ENCODE data around the gene ERH. TPM values are rescaled to one million over a fixed set of nuclear protein-coding genes. Genes with fewer than 3 reads are reported as not detected.

Gene ERH
- total and polyA plus RNA-seq, 2 donors (not counting 3 experiments of a cell fraction or from before 2014, with no cell fraction given) = 157 to 263 TPM

DNA sequence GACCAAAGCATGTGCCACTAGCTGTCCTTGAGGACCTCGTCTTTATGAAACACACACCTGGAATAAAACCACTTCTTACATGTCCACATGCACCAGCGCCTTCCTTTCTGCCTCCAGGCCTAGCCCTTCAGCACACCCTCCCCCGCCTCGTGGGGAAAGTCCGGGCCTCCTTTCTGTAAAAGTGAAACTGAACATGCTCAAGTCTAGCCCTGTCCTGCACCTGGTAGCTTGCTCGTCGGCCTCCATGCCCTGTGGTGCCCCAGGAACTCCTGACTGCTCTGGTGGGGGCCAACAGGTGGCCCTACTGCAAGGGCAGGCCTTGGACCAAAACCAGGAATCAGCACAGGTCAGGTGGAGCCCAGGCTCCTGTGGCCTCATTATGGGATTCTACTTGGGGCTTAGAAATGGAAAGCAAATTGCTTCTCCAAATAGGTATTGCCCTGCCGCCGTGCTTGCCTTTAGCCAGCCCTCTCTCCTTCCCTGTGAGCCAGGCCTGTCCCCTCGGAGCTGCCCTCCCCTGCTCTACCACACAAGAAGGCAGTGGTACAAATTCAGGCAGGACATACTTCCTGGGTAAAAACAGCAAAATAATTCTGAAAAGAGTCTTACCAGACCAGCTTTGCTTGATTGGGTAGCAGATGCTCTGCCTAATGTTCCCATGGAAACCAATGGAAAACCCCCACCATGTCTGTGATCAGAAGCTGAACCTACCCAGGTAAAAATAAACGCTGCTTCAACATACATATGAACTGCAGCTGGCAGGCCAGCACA, 43.5 kb downstream of the ERH start:
- Histone ChIP-seq H2AFZ (ENCODE audit: low read depth, low read length) (no peak overlapping the region), H3K36me3 (ENCODE audit: control insufficient read depth in 2 of 2, extremely low read depth in 1 of 2, insufficient read depth in 2 of 2, low read length in 2 of 2) (no peaks in the 10 kb centered on the region), H3K9me3 (replicated peaks; ENCODE audit: control insufficient read depth, insufficient read depth, low read length) (no peaks in the 10 kb centered on the region), H3K4me2 (ENCODE audit: insufficient read depth, low read length) (no peak overlapping the region), H3K9me1 (replicated peaks; ENCODE audit: control insufficient read depth, extremely low read depth, insufficient read depth, low read length) (no peaks in the 10 kb centered on the region), H3K9ac (replicated peaks; ENCODE audit: extremely low read depth, insufficient read depth, low read length) (no peak overlapping the region), H3K27ac (ENCODE audit: insufficient read depth, low read depth, low read length) (no peak overlapping the region), H3K4me3 (replicated peaks in 1 of 3; ENCODE audit: insufficient read depth in 1 of 3, low read depth in 1 of 3, low read length in 3 of 3) (no peak overlapping the region), H4K20me1 (replicated peaks; ENCODE audit: control insufficient read depth, extremely low read depth, insufficient read depth, low read length) (no peaks in the 10 kb centered on the region), H3K27me3 (ENCODE audit: control insufficient read depth in 2 of 2, insufficient read depth in 2 of 2, low read length in 2 of 2) (peaks cover 0 to 5% of the 10 kb centered on the region in 2 experiments), H3K4me1 (ENCODE audit: control insufficient read depth, extremely low read depth, insufficient read depth, low read length) (no peaks in the 10 kb centered on the region), H3K79me2 (ENCODE audit: control insufficient read depth, insufficient read depth, low read length) (no peaks in the 10 kb centered on the region)
- ChIA-PET CTCF (no interaction called here), POLR2A (no interaction called here)
- intact Hi-C loops (cut with micrococcal nuclease) = no loop called here
- dilution Hi-C loops (cut with MboI; ENCODE audit: extremely low pct_ligation_motif_present, low sequenced_read_pairs) = no loop called here
- no peak for FAIRE-seq
- TF ChIP-seq GATA2 (IDR thresholded peaks at IDR 0.05; ENCODE audit: insufficient read depth, insufficient read length, low read depth, low read length) = no peak
- no peak for TF ChIP-seq EZH2 (IDR thresholded peaks at IDR 0.05; ENCODE audit: borderline replicate concordance, low read depth, low read length, severe bottlenecking)
- no peak for TF ChIP-seq FOS (IDR thresholded peaks at IDR 0.05; ENCODE audit: borderline replicate concordance, insufficient read depth, low read length)
- TF ChIP-seq JUN (IDR thresholded peaks at IDR 0.05; ENCODE audit: borderline replicate concordance, insufficient read depth, insufficient read length, low read depth) = no peak
- TF ChIP-seq POLR2A (IDR thresholded peaks at IDR 0.05; ENCODE audit: low read depth, low read length) = no peak
- TF ChIP-seq, protein P1, sequence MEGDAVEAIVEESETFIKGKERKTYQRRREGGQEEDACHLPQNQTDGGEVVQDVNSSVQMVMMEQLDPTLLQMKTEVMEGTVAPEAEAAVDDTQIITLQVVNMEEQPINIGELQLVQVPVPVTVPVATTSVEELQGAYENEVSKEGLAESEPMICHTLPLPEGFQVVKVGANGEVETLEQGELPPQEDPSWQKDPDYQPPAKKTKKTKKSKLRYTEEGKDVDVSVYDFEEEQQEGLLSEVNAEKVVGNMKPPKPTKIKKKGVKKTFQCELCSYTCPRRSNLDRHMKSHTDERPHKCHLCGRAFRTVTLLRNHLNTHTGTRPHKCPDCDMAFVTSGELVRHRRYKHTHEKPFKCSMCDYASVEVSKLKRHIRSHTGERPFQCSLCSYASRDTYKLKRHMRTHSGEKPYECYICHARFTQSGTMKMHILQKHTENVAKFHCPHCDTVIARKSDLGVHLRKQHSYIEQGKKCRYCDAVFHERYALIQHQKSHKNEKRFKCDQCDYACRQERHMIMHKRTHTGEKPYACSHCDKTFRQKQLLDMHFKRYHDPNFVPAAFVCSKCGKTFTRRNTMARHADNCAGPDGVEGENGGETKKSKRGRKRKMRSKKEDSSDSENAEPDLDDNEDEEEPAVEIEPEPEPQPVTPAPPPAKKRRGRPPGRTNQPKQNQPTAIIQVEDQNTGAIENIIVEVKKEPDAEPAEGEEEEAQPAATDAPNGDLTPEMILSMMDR (IDR thresholded peaks at IDR 0.05; ENCODE audit: extremely low read depth in 1 of 2, insufficient read depth in 1 of 2, low read depth in 1 of 2, low read length in 2 of 2) = no peak
- no peak for TF ChIP-seq POLR2AphosphoS5 (IDR thresholded peaks at IDR 0.05; ENCODE audit: insufficient read depth, low read depth, low read length)
- TF ChIP-seq, protein P2, sequence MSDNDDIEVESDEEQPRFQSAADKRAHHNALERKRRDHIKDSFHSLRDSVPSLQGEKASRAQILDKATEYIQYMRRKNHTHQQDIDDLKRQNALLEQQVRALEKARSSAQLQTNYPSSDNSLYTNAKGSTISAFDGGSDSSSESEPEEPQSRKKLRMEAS (IDR thresholded peaks at IDR 0.05; ENCODE audit: insufficient read depth, insufficient read length) = no peak
- no peak for TF ChIP-seq MYC (IDR thresholded peaks at IDR 0.05; ENCODE audit: low read depth, low read length)
- no peak for DNase-seq (ENCODE audit: low read depth, low spot score)
- no TSS peak for BruUV-seq (replicated peaks)
